Upper lobe of left lung (tissue), 4 donors: ENCODE data around the gene PLIN4.

Experiments
- POLR2A ChIP-seq, 4 donors: fragments of 450-650 bp; IDR thresholded peaks; one replicate each; pipeline ENCODE4 v1.5.1; 2016 to 2017; ENCODE audit warnings: antibody characterized with exemption in 4 of 4, mild to moderate bottlenecking in 2 of 4
- POLR2AphosphoS5 ChIP-seq, 2 donors: sonication (generic); formaldehyde crosslinking; IDR thresholded peaks; one replicate each; pipeline ENCODE4 v1.5.1; 2017; ENCODE audit warnings: antibody characterized with exemption in 2 of 2
- TF ChIP-seq, protein P1 (sequence below), 6 experiments: fragments of 450-650 bp in 4 of 6; fragments of 200-600 bp in 2 of 6; sonication (generic) in 2 of 6; IDR thresholded peaks; one replicate each; pipeline ENCODE4 v1.5.1; 2016 to 2019; ENCODE audit warnings: antibody characterized with exemption in 6 of 6

DNA sequence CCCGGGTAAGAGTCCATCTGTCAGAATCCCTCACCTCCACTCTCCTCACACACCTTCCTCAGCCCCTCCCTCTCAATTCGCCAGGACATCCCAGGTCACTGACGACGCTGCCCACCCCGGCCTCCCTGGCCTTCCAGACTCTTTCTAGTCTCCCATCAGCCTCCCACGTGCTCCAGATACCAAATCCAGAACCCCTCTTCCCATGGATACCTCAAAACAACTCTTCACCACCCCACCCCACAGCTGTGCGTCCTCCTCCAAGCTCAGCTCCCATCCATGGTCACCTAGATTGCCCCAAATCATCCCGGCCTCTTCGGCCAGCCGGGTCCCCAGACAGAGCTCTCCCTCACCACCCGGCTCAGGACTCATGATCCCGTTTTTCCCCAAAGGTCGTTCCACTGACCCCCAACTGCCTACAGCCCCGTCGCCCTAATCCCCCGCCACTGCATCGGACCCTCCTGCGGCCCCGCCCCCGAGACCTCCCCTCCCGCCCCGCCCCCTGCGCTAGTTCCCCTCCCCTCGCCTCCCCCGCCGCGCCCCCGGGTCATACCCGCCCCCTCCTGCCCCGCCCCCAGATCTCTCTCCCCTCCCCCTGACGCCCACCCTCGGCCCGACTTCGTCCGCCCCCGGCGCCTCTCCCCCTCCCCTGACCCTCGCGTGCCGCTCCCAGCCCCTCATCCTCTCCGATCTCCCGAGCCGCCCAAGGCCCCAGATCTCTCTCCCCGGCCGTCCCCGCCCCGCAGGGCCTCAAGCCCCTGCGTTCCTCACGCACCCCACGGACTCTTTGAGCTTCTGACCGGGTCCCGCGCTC lies 61.2 kb downstream of the PLIN4 start:
- TF ChIP-seq, protein P1, sequence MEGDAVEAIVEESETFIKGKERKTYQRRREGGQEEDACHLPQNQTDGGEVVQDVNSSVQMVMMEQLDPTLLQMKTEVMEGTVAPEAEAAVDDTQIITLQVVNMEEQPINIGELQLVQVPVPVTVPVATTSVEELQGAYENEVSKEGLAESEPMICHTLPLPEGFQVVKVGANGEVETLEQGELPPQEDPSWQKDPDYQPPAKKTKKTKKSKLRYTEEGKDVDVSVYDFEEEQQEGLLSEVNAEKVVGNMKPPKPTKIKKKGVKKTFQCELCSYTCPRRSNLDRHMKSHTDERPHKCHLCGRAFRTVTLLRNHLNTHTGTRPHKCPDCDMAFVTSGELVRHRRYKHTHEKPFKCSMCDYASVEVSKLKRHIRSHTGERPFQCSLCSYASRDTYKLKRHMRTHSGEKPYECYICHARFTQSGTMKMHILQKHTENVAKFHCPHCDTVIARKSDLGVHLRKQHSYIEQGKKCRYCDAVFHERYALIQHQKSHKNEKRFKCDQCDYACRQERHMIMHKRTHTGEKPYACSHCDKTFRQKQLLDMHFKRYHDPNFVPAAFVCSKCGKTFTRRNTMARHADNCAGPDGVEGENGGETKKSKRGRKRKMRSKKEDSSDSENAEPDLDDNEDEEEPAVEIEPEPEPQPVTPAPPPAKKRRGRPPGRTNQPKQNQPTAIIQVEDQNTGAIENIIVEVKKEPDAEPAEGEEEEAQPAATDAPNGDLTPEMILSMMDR (IDR thresholded peaks at IDR 0.05), result no peak
- TF ChIP-seq POLR2A (IDR thresholded peaks at IDR 0.05) (no peak), POLR2AphosphoS5 (IDR thresholded peaks at IDR 0.05) (no peak)
